Measurements from ENCODE around the gene FARP1.

DNA sequence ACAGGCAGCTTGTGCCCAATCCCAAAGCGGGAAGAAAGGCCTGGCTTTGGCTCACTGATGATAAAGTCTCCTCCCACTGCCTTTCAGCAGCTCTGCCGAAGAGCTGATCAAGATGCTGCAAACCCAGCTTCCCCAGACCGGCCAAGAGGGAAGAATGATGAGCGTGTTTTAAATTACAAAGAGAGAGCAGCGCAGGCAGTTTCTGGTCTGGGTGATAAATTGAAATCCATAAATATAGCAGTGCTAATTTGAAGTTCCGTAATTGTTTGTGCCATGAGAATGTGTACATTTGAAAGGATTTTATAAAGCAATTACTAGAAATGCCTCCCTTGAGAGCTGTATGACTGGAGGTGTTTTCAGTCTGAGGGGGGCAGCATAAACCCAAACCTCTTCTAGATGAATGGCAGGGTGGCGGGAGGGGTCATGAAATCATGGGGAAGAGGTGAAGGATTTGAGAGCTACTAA, 262.2 kb downstream of the FARP1 start:
- TF ChIP-seq, protein P1, sequence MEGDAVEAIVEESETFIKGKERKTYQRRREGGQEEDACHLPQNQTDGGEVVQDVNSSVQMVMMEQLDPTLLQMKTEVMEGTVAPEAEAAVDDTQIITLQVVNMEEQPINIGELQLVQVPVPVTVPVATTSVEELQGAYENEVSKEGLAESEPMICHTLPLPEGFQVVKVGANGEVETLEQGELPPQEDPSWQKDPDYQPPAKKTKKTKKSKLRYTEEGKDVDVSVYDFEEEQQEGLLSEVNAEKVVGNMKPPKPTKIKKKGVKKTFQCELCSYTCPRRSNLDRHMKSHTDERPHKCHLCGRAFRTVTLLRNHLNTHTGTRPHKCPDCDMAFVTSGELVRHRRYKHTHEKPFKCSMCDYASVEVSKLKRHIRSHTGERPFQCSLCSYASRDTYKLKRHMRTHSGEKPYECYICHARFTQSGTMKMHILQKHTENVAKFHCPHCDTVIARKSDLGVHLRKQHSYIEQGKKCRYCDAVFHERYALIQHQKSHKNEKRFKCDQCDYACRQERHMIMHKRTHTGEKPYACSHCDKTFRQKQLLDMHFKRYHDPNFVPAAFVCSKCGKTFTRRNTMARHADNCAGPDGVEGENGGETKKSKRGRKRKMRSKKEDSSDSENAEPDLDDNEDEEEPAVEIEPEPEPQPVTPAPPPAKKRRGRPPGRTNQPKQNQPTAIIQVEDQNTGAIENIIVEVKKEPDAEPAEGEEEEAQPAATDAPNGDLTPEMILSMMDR (IDR thresholded peaks at IDR 0.05; ENCODE audit: insufficient read depth, low read depth, low read length) = no peak
- no peak for TF ChIP-seq EZH2 (IDR thresholded peaks at IDR 0.05; ENCODE audit: insufficient read depth, low read length)

Data from astrocyte (in vitro differentiated cells and primary cell).